ENCODE measurements around the gene NFIA.

NFIA gene

DNA sequence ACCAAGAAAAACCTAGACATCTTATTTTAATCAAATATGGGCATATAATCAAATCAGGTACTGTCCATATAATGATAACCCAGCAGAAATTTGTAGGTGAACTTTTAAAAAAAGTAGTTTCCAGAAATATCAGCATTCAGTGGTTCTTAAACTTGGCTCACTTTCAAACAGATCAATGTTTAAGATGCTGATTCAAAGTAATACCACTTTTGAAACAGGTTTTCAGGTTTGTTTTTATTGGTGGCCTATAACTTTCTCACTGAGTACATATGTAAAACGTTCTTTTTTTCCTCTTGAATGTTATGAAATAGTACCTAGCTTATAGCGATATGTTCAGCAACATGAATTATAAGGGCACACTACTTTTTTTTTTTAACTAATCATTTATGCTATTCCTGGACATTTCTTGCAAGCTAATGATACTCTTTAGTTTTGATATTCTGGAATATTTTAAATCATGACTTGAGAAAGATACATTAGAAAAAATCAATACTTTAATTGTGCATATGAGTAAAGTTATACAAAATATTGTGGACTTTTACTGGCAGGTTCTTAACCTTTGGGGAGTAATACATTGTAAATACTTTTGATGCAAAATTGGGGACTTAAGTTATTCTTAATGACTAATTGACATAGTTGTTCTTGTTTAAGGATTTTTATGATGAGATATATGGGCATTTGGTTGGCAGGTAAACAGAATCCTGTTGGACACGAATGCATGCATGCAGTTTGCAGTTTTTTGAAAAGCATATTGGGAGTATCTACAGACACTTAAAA, 3.0 kb downstream of the NFIA start:
- no peak for DNase-seq

DNA sequence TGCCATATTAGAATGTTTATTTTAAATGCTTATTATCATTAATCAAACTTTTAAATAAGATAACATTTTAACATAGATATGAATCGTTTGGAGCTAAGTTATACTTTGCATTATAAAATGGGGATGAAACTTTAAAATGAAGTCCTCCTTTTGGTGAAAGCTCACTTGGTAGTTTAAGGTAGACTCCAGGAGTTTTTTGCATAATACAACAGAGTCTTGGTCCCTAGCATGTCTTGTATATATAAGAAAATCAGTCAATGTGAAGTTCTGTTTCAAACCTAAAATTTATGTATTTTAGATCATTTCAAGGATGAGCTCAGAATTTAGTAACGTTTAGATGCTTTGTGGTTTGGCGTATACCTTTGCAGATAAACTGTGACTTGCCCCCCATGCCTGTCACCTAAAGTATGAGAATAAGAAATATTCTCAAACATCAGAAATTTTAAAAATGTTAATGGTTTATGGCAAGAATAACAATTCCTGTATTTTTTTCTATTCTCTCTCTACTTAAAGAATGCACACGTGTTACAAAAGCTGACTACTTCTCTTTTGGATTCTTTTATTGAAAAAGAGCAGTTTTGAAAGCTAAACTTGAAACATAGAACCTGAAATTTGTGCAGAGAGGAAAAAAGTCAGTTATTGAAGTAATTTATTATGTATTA, 3.8 kb downstream of the NFIA start:
- no peak for DNase-seq

DNA sequence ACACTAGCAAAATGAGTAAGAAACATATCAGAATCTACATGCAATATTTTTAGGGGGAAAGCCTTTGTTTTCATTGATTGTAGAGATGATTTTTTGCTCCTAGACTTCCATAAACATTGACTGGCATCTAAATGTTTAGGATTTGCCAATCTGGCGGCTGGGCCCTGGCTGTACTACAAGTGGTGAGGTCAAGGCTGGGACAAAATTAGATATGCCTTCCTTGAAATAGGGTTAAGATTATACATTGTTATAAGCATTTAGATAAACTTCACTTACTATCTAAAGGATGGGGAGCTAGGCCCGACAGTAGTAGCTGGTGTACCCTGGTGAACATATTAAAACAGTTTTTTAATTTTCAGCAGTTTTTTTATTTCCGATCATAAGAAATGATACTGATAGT, 5.2 kb downstream of the NFIA start:
- no peak for DNase-seq

DNA sequence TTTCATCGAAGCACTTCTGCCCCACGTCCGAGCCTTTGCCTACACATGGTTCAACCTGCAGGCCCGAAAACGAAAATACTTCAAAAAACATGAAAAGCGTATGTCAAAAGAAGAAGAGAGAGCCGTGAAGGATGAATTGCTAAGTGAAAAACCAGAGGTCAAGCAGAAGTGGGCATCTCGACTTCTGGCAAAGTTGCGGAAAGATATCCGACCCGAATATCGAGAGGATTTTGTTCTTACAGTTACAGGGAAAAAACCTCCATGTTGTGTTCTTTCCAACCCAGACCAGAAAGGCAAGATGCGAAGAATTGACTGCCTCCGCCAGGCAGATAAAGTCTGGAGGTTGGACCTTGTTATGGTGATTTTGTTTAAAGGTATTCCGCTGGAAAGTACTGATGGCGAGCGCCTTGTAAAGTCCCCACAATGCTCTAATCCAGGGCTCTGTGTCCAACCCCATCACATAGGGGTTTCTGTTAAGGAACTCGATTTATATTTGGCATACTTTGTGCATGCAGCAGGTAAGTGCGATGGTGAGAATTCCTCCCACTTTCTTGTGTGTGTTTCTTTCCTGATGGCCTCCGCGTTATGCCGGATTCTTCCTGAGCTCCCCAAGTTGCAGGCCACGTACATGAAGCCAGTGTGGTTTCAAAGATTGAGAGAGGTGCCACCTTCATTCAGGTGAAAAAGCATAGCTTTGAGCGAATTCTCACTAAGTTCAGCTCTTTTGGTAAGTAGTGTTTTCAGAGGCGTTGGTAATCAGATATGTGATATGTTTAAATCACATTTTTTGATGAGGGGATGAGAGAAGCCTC, 6.0 kb downstream of the NFIA start:
- DNase-seq: no peak

DNA sequence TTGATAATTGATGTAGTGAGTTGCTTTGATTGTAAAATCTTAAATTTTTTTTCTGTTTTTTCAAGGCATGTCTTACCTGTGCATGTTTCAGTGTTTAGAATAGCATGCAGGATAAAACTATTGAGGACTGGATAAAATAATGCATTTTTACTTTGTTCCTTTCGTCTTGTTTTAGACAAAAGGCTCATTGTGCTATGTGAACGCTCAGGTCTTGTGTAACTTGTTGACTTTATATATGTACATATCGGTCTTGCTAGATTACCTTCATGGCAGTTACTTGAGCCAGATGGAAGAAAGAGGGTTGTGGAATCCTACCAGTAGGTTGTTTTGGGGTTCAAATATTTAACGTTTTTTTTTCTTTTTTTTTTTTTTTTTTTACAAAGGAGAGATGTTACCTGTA, 7.0 kb downstream of the NFIA start:
- DNase-seq: no peak

DNA sequence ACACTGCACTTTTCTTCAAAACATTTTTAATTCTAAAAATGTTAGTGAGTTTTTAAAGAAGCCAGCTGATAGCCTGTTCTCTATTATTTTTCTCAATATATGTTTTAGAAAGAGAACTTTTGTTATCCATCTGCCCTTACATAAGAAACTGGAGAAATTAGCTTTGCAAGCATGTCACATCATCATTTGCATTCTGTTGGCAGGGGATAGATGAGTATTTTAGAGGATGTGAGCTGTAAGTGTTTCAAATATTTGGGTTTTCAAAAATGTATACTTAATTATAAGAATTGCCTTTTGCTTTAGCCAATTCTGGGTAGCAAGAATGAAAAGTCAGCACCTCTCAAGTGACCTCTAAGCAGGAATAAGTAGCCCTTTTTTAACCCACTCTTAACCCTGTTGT, 7.4 kb downstream of the NFIA start:
- no peak for DNase-seq

DNA sequence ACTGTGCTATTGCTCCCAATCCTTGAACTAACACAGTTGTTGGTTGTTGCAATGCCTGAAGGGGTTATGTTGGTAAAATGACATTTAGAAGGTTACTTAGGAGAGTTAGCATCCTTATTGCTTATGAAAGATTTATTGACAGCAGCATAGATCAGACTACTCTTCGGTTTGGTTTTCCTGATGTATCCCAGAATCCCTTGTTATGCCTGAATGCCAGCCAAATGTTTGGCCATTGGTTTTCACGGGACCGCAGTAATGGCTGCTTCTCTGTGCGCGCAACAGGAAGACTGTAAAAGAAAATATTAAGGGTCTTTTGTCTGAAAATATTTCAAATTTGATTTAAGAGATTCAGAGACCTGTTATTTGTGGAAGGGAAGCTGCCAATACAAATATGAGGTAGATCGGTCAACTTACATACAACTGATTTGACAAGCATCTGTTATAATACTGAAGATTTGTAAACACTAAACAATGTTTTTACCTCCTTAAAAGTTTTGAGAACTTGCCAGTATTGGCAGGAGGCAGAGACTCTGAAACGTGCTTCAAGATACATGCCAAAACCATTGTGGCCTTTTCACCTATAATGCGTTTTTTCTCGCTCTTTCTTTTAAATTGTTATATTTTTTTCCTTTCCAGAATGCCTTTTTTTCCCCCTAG, 8.3 kb downstream of the NFIA start:
- DNase-seq: no peak

DNA sequence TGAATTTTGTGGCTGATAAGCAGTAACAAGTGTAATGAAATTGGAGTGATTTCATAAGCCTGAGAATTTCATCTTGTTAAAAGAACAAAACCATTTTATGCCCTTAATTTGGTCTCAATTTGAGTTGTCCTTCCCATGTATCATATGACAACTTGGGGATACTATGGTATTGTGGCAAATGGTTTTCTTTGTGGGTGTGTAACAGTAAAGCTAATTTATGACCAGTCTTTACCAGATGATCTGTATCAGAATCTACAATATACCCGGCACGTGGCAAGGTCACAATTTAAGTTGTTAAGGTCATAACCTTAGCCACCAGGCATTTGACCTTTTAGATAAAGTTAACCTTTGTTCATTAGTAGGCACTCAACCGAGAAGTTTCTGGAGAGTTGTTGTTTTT, 9.1 kb downstream of the NFIA start:
- no peak for DNase-seq

DNA sequence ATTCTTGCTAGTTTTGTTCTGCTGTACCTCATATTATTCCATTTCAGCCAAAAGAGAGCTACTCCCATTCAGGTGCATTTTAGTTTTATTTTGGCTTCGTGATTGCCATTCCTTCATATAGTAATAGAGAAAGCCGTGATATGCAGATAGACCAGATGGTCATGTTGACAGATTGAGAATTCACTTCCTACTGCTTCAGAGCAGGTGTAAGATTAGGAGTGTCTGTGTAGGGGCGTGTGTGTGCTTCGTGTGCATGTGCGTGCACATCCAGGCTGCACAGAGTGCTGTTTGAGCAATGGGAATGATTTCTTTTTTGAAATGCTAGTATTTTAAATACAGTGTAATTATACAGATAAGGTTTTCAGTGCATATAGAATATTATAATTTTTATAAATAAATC, 10.3 kb downstream of the NFIA start:
- DNase-seq: peak; percentile 26

DNA sequence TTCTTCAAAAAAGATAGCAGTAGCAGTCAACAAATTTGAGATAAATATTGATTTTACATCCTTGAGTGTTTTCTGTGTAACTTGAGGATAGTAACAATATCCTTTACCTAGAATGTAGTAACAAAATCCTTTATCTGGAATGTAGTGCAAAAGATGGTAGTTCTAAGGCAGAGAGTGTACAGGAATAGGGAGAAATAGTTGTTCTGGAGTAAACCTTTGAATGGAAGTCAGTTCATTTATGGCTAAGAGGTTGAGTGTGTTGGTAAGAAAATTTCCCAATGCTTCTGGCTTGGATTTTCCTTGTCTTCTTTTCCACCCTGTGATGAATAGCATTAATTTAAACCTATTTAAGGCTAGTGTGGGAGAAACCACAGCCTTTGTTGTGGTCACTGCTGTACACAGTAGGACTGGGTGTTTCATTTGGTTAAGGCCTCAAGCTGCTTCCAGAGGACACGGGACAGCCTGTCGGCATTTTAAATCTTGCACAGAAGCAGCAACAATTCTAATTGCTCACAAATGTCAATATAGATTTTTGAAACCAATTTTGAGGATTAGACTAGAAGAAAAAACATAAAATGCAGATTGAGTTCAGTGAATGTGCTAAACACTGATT, 11.3 kb downstream of the NFIA start:
- no peak for DNase-seq

DNA sequence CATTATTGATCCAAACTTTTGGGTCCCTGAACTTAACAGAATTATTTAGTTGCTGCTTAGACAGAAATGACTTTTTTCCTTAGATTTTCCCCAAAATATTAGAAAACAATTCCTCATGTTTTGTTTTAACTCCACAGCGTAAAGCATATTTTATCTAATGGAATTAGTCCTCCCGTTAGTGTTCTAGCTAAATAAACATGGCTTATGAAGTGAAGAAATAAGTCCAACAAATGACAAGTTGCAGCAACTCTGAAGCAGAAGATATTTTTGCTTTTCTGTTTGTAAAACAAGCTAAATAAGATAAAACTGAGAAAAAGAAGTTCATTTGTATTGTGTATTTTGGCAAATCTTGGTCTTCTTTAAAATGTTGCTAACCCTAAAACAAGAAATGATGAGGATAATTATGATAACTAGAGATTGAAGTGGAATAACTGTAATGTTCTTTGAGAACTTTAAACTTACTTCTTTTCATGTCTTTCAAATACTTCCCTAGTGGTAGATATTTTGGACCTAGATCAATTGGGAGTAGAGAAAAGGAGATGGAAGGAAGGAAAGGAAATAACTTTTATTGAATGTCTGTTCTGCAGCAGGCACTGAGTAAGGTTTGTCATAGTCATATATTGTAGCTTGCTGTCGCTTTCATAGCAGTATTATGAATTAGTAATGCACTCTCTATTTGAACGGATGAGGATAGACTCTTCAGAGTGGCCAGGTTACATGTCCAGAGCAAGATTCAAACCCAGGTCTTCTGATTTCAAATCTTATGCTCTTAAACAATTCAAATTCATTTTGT, 12.5 kb downstream of the NFIA start:
- DNase-seq: no peak

DNA sequence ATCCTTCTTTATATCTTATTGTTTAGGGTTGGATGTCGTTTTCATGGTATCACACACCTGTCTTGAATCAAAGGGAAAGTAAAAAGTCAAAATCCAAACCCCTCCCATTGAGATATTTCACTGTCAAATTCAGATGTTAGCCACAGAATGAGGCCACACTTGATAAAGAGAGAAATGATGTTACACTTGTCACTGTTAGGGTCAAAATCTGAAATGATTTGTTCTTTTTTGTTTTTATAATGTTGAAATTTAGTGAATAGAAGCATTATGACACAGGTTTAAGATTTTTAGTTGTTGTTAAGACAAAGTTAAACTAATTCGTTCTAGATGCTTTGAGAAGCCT, 13.1 kb downstream of the NFIA start:
- no peak for DNase-seq

DNA sequence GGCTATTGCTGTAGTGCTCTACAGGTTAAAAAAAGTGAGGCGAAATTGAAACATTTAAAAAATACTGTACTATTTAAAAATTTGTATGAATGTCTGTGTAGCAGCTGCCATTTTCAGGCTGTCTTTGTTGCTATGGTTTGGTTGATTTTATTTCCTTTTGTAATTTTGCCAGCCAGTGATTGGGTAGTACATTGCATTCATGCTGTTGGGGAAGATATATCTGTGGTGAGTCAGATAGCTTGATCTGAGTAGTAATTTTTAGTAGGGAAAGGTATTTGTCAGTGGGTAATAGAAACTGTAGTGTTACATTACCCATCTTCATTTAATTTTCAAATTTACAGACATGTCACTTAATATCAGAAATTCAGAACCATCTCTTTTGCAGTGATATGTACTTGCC, 15.0 kb downstream of the NFIA start:
- DNase-seq: no peak

DNA sequence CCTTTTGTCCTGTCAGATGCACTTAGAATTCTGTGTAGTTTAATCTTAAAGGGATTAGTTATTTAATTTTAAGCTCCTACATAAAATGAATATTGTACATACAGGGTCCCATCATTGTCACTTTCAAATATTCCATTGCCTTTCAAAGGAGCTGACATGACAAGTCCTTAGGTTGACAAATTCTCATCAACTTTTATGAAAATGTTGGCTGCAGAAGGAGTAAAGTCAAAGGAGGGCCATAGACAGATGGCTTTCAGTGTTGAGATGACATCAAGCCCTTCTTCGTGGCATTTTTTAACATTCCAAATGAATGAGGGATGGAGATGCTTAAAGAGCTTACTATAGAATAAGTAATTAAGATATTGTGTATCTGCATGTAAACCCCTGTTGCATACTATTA, 15.4 kb downstream of the NFIA start:
- DNase-seq: no peak

DNA sequence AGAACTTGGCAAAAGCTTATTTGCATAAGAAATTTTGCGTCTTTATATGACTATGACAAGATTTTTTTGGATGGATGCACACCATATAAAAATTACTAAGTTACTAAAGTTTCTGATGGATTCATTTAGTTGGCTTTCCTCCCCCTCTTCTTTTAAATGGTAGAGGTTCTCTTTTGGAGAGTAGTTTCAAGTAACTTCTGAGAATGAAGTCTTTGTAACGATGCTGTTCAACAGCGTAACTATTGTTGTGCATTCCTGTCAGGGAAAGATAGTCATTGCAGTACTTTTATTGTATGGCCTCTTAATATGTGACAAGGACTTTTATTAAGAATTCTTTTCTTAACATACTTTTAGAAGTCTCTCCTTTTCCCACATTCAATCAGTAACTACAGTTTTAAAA, 16.0 kb downstream of the NFIA start:
- DNase-seq: no peak

DNA sequence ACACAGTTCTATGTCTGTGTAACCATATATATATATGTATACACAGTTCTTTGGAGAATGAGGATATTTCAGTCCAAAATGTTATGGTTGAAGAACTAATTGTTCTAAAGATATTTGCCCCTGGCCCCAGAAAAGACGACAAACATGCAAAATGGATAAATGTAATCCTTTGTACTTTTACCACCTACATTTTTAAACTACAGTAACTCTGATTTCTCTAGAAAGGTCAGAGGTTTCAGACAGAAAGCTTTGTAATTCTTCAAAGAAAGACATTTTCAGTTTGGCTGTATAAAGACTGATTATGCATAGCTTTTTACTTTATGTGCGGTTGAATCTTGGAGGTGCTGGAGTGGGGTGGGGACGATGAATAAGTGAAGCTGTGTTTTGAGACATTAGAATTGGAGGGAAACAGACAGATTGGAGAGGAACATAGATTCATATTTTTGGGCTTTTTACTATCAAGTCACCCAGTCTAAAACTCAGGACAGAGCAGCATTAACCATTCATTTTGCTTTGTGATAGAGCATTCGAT, 16.6 kb downstream of the NFIA start:
- no peak for DNase-seq

DNA sequence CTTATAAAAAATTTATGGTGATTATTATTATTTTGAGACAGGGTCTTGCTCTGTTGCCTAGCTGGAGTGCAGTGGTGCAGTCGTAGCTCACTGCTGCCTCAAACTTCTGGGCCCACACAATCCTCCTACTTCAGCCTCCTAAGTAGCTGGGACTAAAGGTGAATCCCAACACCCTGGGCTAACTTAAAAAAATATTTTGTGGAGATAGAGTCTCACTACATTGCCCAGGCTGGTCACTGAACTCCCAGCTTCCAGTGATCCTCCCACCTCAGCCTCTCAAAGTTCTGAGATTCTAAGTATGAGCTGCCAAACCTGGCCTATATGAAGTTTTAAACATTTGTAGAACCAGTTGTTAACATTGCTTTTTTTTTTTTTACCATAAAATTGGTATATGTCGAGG, 18.2 kb downstream of the NFIA start:
- no peak for DNase-seq

DNA sequence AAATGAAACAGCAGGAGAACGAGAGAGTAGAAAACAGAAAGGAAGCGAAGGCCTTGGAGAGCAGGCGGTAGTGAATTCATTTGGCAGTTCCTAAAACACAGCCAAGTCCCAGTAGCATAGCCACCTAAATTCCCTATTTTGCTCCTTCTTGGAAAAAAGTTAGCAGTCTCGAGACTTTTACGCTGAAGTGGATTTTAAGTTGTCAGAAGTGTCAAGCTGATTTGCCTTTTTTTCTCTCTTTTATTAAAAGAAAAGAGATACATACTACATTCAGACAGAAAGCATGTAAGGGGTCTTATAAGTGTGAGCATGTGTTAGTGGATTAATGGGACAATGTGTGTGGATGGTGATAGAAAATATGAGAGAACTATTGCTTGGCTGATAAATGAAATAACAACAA, 19.2 kb downstream of the NFIA start:
- no peak for DNase-seq

DNA sequence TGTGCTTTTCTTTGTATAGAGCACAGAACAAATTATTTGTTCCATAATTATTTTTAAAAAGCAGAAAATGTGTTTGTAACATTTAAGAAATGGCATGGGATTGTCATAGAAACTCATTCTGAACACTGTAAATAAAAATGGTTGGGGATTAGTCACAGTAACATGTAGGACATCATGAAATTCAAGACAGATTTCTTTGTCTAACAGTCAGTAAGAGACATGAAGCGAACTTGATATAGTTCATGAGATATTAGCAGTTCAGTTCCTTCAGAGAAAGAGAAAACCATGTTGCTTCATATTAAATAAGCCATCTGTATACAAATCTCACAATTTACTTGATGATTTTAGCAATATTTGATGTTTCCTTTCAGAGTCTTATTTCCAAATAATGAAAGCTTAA, 19.7 kb downstream of the NFIA start:
- no peak for DNase-seq

DNA sequence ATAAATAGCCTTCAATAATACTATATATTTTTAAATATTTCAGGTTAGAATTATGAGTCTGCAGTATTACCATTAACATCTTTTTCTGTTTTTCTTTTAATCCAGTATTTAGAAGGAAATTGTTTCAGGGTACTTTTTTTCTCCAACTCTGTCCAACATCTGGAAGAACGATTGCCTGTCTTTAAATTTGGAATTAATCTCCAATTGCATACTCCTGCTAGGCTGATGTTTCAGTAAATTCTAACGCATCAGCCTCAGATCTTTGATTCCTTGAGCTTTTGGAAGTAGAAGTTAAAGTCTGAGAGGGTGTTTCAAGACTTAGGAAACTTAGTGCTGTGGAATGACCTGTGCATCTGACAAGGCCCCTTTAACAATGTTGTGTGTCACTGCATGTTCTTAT, 20.3 kb downstream of the NFIA start:
- DNase-seq: no peak

DNA sequence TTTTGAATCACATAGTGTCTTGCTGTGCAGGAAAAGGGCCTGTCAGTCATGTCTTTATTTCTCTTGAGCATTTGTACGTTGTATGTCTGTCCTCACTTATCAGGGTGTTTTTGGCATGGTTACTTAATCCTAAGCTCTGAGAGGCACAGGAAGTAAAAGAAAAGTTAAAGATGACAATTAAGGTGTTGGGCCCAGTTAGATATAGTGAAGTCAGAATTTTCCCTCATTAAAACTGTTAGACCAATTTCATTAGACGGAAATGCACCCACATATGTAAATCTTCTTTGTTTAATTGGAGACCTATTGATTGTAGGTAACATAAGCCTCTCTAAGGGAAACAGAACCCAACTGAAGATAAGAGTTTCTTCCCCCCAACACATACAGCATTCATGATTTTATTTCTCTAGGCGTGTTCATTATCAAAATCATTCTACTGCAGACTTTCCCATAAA, 21.9 kb downstream of the NFIA start:
- DNase-seq: no peak

DNA sequence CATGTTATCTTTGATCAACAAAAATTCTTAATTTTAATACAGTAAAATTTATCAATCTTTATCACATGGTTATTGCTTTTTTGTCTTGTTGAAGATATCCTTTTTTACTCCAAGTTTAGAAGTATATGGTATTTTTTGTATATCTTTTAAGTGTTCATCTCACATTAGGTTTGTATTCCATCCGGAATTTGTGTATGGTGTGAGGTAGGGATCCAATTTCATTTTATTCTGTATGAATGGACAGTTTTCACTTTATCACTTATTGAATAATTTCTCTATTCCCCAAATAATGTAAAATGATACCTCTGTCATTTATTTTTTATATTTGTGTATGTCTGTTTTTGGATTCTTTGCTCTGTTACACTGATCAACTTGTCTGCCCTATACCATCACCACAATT, 25.3 kb downstream of the NFIA start:
- no peak for DNase-seq

Data from DMS79 (cell line).